Osteoblast (primary cell): ENCODE results near the gene FHIT. TPM values are rescaled to one million over a fixed set of nuclear protein-coding genes. Genes with fewer than 3 reads are reported as not detected.

ENCODE experiments used
- DNase-seq: peaks from one replicate; pipeline ENCODE4 v3.0.0; 2011; ENCODE audit warnings: low spot score, mixed read lengths; ENCODE audit not compliant: insufficient read length; ENCODE audit errors: missing footprints
- H2AFZ ChIP-seq: 2 replicates; pipeline ENCODE4 v1.6.0; 2011; ENCODE audit warnings: mild to moderate bottlenecking, low read length
- H3K27ac ChIP-seq: 2 replicates; pipeline ENCODE4 v1.5.1; 2011; ENCODE audit warnings: mild to moderate bottlenecking, low read depth, low read length, moderate library complexity
- H3K27me3 ChIP-seq: 2 replicates; pipeline ENCODE4 v1.6.0; 2012; ENCODE audit warnings: mild to moderate bottlenecking, control low read depth, inconsistent platforms, low read length, moderate library complexity; ENCODE audit not compliant: insufficient read depth
- H3K36me3 ChIP-seq: 2 replicates; pipeline ENCODE4 v1.5.1; 2011; ENCODE audit warnings: mild to moderate bottlenecking, low read length, control low read depth, moderate library complexity; ENCODE audit not compliant: insufficient read depth
- H3K4me1 ChIP-seq: 2 replicates; pipeline ENCODE4 v1.5.1; 2011; ENCODE audit warnings: mild to moderate bottlenecking, low read length, control low read depth, moderate library complexity; ENCODE audit not compliant: insufficient read depth
- H3K4me2 ChIP-seq: 2 replicates; pipeline ENCODE4 v1.6.0; 2011; ENCODE audit warnings: mild to moderate bottlenecking, low read length; ENCODE audit not compliant: insufficient read depth
- H3K4me3 ChIP-seq: fragments of 200-600 bp; sonication (generic); 3 replicates; pipeline ENCODE4 v1.5.1; 2012; ENCODE audit warnings: mild to moderate bottlenecking, low read length, inconsistent platforms; ENCODE audit not compliant: insufficient read depth
- H3K79me2 ChIP-seq: 2 replicates; pipeline ENCODE4 v1.6.0; 2012; ENCODE audit warnings: mild to moderate bottlenecking, low read length, control low read depth, inconsistent platforms; ENCODE audit not compliant: insufficient read depth
- H3K9me3 ChIP-seq: 2 replicates; pipeline ENCODE4 v1.5.1; 2011; ENCODE audit warnings: low read depth, low read length, control low read depth
- H4K20me1 ChIP-seq: 2 replicates; pipeline ENCODE4 v1.6.0; 2012; ENCODE audit warnings: mild to moderate bottlenecking, low read length, control low read depth; ENCODE audit not compliant: insufficient read depth
- CTCF ChIP-seq: IDR thresholded peaks from 2 replicates; pipeline ENCODE4 v1.5.1; 2011; ENCODE audit warnings: mild to moderate bottlenecking, low read depth, low read length, moderate library complexity; ENCODE audit errors: extremely low read depth
- total RNA-seq: library from RNA; depleted of rRNA; stranded (reverse); fragments of >200 nt; gene quantifications from 2 replicates; pipeline ENCODE4 v1.2.3, GENCODE V29; 2012

Gene FHIT
- total RNA-seq, 1 donor = 3.3 TPM

GRCh38 chr3:60102154-60102553 is 1149.1 kb downstream of the FHIT start:
- no peak overlapping the region for H3K27ac ChIP-seq
- TF ChIP-seq CTCF = no peak
- no peak for DNase-seq
- no peaks in the 10 kb centered on the region for H3K27me3 ChIP-seq
- no peaks in the 10 kb centered on the region for H3K4me1 ChIP-seq
- H3K36me3 ChIP-seq = no peaks in the 10 kb centered on the region
- no peak overlapping the region for H3K4me2 ChIP-seq
- no peak overlapping the region for H2AFZ ChIP-seq
- no peaks in the 10 kb centered on the region for H4K20me1 ChIP-seq
- no peaks in the 10 kb centered on the region for H3K9me3 ChIP-seq
- no peaks in the 10 kb centered on the region for H3K79me2 ChIP-seq
- H3K4me3 ChIP-seq = no peak overlapping the region

GRCh38 chr3:60101621-60102020 is 1149.6 kb downstream of the FHIT start:
- H3K27ac ChIP-seq = no peak overlapping the region
- H3K27me3 ChIP-seq = no peaks in the 10 kb centered on the region
- H3K79me2 ChIP-seq = no peaks in the 10 kb centered on the region
- H3K9me3 ChIP-seq = no peaks in the 10 kb centered on the region
- H2AFZ ChIP-seq = no peak overlapping the region
- TF ChIP-seq CTCF = no peak
- no peaks in the 10 kb centered on the region for H3K4me1 ChIP-seq
- no peak overlapping the region for H3K4me2 ChIP-seq
- H3K4me3 ChIP-seq = no peak overlapping the region
- H3K36me3 ChIP-seq = no peaks in the 10 kb centered on the region
- DNase-seq = no peak
- H4K20me1 ChIP-seq = no peaks in the 10 kb centered on the region

GRCh38 chr3:60096403-60096802 is 1154.8 kb downstream of the FHIT start:
- Histone ChIP-seq H3K27ac (no peak overlapping the region), H3K36me3 (no peaks in the 10 kb centered on the region), H3K4me3 (no peak overlapping the region), H3K9me3 (no peaks in the 10 kb centered on the region), H3K27me3 (no peaks in the 10 kb centered on the region), H2AFZ (no peak overlapping the region), H3K4me1 (no peaks in the 10 kb centered on the region), H3K79me2 (no peaks in the 10 kb centered on the region), H4K20me1 (no peaks in the 10 kb centered on the region), H3K4me2 (no peak overlapping the region)
- TF ChIP-seq CTCF = no peak
- DNase-seq = no peak

GRCh38 chr3:60095930-60096329 is 1155.3 kb downstream of the FHIT start:
- Histone ChIP-seq H3K4me1 (no peaks in the 10 kb centered on the region), H4K20me1 (no peaks in the 10 kb centered on the region), H3K27ac (no peak overlapping the region), H3K79me2 (no peaks in the 10 kb centered on the region), H3K27me3 (no peaks in the 10 kb centered on the region), H3K36me3 (no peaks in the 10 kb centered on the region), H3K4me2 (no peak overlapping the region), H3K9me3 (no peaks in the 10 kb centered on the region), H3K4me3 (no peak overlapping the region), H2AFZ (no peak overlapping the region)
- TF ChIP-seq CTCF = no peak
- DNase-seq = no peak
